GM21723 (cell line): ENCODE data around the gene DNAH8.

Experiments
- ATAC-seq: cut with Tn5 transposase; IDR thresholded peaks from one replicate; pipeline ENCODE4 v1.9.1; 2021; ENCODE audit warnings: mild to moderate bottlenecking, moderate library complexity; ENCODE audit not compliant: unreplicated experiment

Gene DNAH8

GRCh38 chr6:39061182-39061581 is 346.1 kb downstream of the DNAH8 start:
- ATAC-seq, result no peak

- ATAC-seq, result no peak
Measured at GRCh38 chr6:39061588-39061987, 346.5 kb downstream of the DNAH8 start.

- ATAC-seq, result no peak
Measured at GRCh38 chr6:39062014-39062740, 347.1 kb downstream of the DNAH8 start.

- ATAC-seq, result no peak
Measured at GRCh38 chr6:39063526-39063925, 348.4 kb downstream of the DNAH8 start.

GRCh38 chr6:39065561-39065960 is 350.4 kb downstream of the DNAH8 start:
- no peak for ATAC-seq

- ATAC-seq, result no peak
Measured at GRCh38 chr6:39068391-39068790, 353.3 kb downstream of the DNAH8 start.

- ATAC-seq, result no peak
Measured at GRCh38 chr6:39072830-39073229, 357.7 kb downstream of the DNAH8 start.

GRCh38 chr6:39073471-39074355 is 358.6 kb downstream of the DNAH8 start:
- no peak for ATAC-seq

- ATAC-seq, result no peak
Measured at GRCh38 chr6:39074486-39074885, 359.4 kb downstream of the DNAH8 start.

- no peak for ATAC-seq
Measured at GRCh38 chr6:39075010-39075686, 360.0 kb downstream of the DNAH8 start.

GRCh38 chr6:39075807-39076622 is 360.9 kb downstream of the DNAH8 start:
- ATAC-seq, result no peak

GRCh38 chr6:39076623-39077535 is 361.8 kb downstream of the DNAH8 start:
- ATAC-seq, result no peak

GRCh38 chr6:39077882-39078594 is 362.9 kb downstream of the DNAH8 start:
- no peak for ATAC-seq

GRCh38 chr6:39078695-39079094 is 363.6 kb downstream of the DNAH8 start:
- no peak for ATAC-seq

GRCh38 chr6:39079197-39080125 is 364.4 kb downstream of the DNAH8 start:
- ATAC-seq, result no peak
